NB4 (cell line): ENCODE measurements around the gene CIAO2B.

Experiments
- CTCF ChIP-seq: IDR thresholded peaks from one replicate; pipeline ENCODE4 v1.5.1; 2012; ENCODE audit warnings: low read depth, low read length
- POLR2A ChIP-seq: IDR thresholded peaks from 2 replicates; pipeline ENCODE4 v1.6.1; 2011; ENCODE audit warnings: mild to moderate bottlenecking; ENCODE audit not compliant: insufficient read length; ENCODE audit errors: extremely low read depth

- TF ChIP-seq POLR2A (no peak), CTCF (no peak)
Measured at GRCh38 chr16:66919569-66920298, 14.5 kb downstream of the CIAO2B start.
